OCI-LY1 (cell line): ENCODE results near the gene NPIPB2.

ENCODE experiments used
- EZH2 ChIP-seq: fragments of 200-600 bp; sonication (generic), shearing (Covaris generic); IDR thresholded peaks from 2 replicates; pipeline ENCODE4 v1.8.0; 2017; ENCODE audit warnings: borderline replicate concordance, mixed run types, mild to moderate bottlenecking, antibody characterized with exemption, low read length, moderate library complexity, mixed read lengths
- TF ChIP-seq, protein P1 (sequence below): fragments of 200-600 bp; sonication (generic), shearing (Covaris generic); IDR thresholded peaks from 2 replicates; pipeline ENCODE4 v1.5.1; 2017; ENCODE audit warnings: mild to moderate bottlenecking, antibody characterized with exemption, low read length, moderate library complexity, mixed read lengths

DNA sequence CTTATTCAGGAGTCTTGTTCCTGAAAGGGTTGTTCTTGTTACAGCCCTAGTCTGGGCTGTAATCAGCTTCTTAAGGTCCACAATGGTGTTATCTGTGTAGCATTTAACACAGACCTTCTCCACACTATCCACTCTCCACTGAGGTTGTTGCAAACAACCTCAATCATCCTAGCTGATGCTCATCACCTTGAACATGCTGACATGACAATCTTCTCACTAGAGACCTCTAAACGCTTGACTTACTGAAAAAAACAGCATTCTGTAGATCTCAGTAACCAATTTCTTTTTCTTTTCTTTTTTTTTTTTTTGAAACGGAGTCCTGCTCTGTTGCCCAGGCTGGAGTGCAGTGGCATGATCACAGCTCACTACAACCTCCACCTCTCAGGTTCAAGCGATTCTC is 26.7 kb upstream of the NPIPB2 start:
- TF ChIP-seq, protein P1, sequence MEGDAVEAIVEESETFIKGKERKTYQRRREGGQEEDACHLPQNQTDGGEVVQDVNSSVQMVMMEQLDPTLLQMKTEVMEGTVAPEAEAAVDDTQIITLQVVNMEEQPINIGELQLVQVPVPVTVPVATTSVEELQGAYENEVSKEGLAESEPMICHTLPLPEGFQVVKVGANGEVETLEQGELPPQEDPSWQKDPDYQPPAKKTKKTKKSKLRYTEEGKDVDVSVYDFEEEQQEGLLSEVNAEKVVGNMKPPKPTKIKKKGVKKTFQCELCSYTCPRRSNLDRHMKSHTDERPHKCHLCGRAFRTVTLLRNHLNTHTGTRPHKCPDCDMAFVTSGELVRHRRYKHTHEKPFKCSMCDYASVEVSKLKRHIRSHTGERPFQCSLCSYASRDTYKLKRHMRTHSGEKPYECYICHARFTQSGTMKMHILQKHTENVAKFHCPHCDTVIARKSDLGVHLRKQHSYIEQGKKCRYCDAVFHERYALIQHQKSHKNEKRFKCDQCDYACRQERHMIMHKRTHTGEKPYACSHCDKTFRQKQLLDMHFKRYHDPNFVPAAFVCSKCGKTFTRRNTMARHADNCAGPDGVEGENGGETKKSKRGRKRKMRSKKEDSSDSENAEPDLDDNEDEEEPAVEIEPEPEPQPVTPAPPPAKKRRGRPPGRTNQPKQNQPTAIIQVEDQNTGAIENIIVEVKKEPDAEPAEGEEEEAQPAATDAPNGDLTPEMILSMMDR: no peak
- TF ChIP-seq EZH2: no peak
